ENCODE results near the gene POF1B.

DNA sequence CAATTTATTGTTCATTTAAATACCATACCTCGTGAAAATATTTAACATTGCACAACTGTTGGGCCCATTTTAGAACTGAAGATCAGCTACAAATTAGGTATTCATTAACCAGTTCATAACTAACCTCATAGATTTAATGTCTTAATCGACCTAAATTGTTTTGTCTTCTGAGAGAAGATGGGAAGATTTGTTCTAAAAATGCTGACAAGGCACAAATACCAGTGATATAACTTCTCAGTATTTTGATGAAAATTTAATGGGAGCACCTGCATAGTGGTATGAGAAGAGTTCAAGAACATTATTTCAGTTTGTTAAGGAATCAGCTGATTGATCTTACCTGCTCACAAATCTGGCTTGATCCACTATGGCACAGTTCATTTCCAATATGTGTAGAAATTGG is 33.9 kb downstream of the POF1B start:
- no peak for TF ChIP-seq EP300 (IDR thresholded peaks at IDR 0.05)
- no peak for TF ChIP-seq POLR2A (IDR thresholded peaks at IDR 0.05)
- no peak for TF ChIP-seq CTCF (IDR thresholded peaks at IDR 0.05)
